ENCODE measurements around the gene RDH5. TPM values are rescaled to one million over a fixed set of nuclear protein-coding genes. Genes with fewer than 3 reads are reported as not detected.

RDH5 gene
- total RNA-seq, 1 experiment from 2014 or later, result 12.6 TPM

DNA sequence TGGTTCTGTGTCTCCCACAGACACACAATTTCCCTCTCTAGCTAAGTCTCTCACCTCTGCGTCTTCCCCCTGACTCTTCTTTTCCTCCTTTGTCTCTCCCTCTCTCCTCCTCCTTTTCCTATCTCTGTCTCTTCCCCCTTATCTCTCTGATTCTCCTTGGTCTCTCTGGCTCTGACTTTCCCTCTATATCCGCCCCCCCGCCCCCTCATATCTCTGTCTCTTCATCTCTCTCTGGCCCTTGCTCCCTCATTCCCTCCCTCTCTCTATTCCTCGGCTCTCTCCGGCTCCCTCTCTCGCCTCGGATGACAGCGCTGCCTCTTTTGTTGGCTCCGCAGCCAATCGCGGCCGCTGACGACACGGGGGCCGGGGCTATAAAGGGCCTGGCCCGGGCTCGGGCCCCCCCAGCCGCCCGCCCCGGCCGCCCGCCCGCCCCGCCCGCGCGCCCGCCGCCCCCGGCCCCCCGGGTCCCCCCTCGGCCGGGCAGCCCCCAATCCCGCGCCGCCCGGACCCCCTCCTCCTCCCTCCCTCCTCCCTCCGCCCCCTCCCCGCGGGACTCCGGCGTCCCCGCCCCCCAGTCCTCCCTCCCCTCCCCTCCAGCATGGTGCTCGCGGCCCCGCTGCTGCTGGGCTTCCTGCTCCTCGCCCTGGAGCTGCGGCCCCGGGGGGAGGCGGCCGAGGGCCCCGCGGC lies 22.7 kb downstream of the RDH5 start, which contains the start of gene GDF11:
GDF11 (plus strand) TSS at position 404 of the 687 bp plus-strand sequence; CDS start at position 599, 195 bp downstream.
- ChIA-PET POLR2A (ENCODE audit: unreplicated experiment) (interaction anchor here (0.7 kb wide), 1 partner anchor 113 kb away, joined by 4 read pairs; no protein-coding TSS in a partner anchor), CTCF (no interaction called here)
- Histone ChIP-seq H3K4me3 (peak within 1 kb of the TSS; percentile 59), H3K4me1 (replicated peaks; ENCODE audit: insufficient read depth) (peaks cover 19% of the 10 kb centered on the region), H3K79me2 (ENCODE audit: low read depth) (no peaks in the 10 kb centered on the region), H3K4me2 (peak within 1 kb of the TSS; percentile 91), H3K36me3 (ENCODE audit: low read depth) (no peaks in the 10 kb centered on the region), H3K27ac (no peak within 1 kb of the TSS), H3K27me3 (ENCODE audit: insufficient read depth, low read depth) (no peaks in the 10 kb centered on the region), H3K9me2 (ENCODE audit: insufficient read depth) (no peaks in the 10 kb centered on the region), H2AFZ (peak within 1 kb of the TSS; percentile 69), H3K9me3 (ENCODE audit: insufficient read depth, low read depth) (no peaks in the 10 kb centered on the region), H3F3A (ENCODE audit: insufficient read depth, low read depth) (peaks cover 10% of the 10 kb centered on the region; the same call in 1 of the 2 replicates), H4K20me1 (ENCODE audit: insufficient read depth) (no peaks in the 10 kb centered on the region)
- DNase-seq, result peak; percentile 49 to 72
- no TSS peak for BruUV-seq (replicated peaks)
- intact Hi-C loops (cut with micrococcal nuclease; ENCODE audit: unreplicated experiment), result loop anchor here (5.0 kb wide), 1 partner anchor 74 kb away; the partner anchor contains the start of genes ORMDL2 and SARNP
- no peak for TF ChIP-seq EZH2 (IDR thresholded peaks at IDR 0.05; ENCODE audit: low read depth)
- TF ChIP-seq, protein P1, sequence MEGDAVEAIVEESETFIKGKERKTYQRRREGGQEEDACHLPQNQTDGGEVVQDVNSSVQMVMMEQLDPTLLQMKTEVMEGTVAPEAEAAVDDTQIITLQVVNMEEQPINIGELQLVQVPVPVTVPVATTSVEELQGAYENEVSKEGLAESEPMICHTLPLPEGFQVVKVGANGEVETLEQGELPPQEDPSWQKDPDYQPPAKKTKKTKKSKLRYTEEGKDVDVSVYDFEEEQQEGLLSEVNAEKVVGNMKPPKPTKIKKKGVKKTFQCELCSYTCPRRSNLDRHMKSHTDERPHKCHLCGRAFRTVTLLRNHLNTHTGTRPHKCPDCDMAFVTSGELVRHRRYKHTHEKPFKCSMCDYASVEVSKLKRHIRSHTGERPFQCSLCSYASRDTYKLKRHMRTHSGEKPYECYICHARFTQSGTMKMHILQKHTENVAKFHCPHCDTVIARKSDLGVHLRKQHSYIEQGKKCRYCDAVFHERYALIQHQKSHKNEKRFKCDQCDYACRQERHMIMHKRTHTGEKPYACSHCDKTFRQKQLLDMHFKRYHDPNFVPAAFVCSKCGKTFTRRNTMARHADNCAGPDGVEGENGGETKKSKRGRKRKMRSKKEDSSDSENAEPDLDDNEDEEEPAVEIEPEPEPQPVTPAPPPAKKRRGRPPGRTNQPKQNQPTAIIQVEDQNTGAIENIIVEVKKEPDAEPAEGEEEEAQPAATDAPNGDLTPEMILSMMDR (conservative IDR thresholded peaks at IDR 0.05), result no peak

DNA sequence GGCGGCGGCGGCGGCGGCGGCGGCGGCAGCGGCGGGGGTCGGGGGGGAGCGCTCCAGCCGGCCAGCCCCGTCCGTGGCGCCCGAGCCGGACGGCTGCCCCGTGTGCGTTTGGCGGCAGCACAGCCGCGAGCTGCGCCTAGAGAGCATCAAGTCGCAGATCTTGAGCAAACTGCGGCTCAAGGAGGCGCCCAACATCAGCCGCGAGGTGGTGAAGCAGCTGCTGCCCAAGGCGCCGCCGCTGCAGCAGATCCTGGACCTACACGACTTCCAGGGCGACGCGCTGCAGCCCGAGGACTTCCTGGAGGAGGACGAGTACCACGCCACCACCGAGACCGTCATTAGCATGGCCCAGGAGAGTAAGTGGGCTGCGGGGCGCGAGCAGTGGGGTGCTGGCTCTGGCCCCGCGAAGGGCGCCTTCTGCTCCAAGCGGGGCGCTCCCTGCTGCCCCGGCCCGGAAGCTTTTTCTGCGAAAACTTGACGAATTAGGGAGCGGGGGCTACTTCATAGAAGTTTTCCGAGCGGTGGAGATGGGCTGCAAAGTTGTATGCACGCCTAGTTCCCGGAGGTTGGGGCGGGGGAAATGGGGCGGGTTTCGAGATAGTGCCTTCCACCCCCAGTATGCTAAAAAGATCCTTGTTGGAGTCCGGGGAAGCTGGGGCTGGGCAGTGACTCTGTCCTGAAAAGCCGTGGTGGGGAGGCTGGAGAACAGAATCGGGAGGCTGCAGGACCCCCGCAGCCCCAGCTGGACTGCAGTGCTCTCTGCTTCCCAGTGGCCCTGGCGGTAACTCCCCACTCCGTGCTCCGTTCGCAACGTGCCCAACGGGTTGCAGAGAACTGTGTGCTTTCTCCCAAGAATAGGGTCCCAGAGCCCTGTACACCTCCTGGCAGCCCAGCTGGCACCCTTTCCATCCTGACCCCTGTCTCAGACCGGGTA lies 23.5 kb downstream of the RDH5 start:
- intact Hi-C loops (cut with micrococcal nuclease; ENCODE audit: unreplicated experiment), result loop anchor here (5.0 kb wide), 1 partner anchor 74 kb away; the partner anchor contains the start of genes ORMDL2 and SARNP
- Histone ChIP-seq H4K20me1 (ENCODE audit: insufficient read depth) (no peaks in the 10 kb centered on the region), H3K4me1 (replicated peaks; ENCODE audit: insufficient read depth) (peaks cover 12% of the 10 kb centered on the region; the same call in 1 of the 2 replicates), H2AFZ (peak overlapping the region; percentile 69), H3F3A (ENCODE audit: insufficient read depth, low read depth) (peaks cover 10% of the 10 kb centered on the region; the same call in 1 of the 2 replicates), H3K79me2 (ENCODE audit: low read depth) (no peaks in the 10 kb centered on the region), H3K9me3 (ENCODE audit: insufficient read depth, low read depth) (no peaks in the 10 kb centered on the region), H3K4me3 (peak overlapping the region; percentile 59), H3K9me2 (ENCODE audit: insufficient read depth) (no peaks in the 10 kb centered on the region), H3K36me3 (ENCODE audit: low read depth) (no peaks in the 10 kb centered on the region), H3K27ac (no peak overlapping the region), H3K27me3 (ENCODE audit: insufficient read depth, low read depth) (no peaks in the 10 kb centered on the region), H3K4me2 (peak overlapping the region; percentile 91)
- BruUV-seq (replicated peaks), result TSS peak; percentile 34
- ChIA-PET POLR2A (ENCODE audit: unreplicated experiment) (interaction anchor here (0.5 kb wide), 1 partner anchor 74 kb away, joined by 3 read pairs; the partner anchor contains the start of gene SARNP), CTCF (no interaction called here)
- peak; percentile 46 to 60 for DNase-seq
- TF ChIP-seq, protein P1 (conservative IDR thresholded peaks at IDR 0.05), result no peak
- TF ChIP-seq EZH2 (IDR thresholded peaks at IDR 0.05; ENCODE audit: low read depth), result no peak
